Spinal cord (tissue), 10 donors: ENCODE results near the gene PLCXD3. TPM values are rescaled to one million over a fixed set of nuclear protein-coding genes. Genes with fewer than 3 reads are reported as not detected.
A peak's percentile ranks its signal among the peaks of the same experiment; 100 is the strongest.

Experiments used
- DNase-seq, 6 donors: peaks; one replicate each; pipeline versions ENCODE4 v3.0.0 to v3.0.0-alpha.2; 2013 to 2015; ENCODE audit warnings: low spot score in 6 of 6, low read depth in 4 of 6
- H3K27ac ChIP-seq: one replicate; pipeline ENCODE4 v1.5.1; 2013; ENCODE audit warnings: low read depth, low read length, control low read depth
- H3K27me3 ChIP-seq: one replicate; pipeline ENCODE4 v1.6.1; 2013; ENCODE audit warnings: low read length; ENCODE audit not compliant: control insufficient read depth, insufficient read depth
- H3K36me3 ChIP-seq: one replicate; pipeline ENCODE4 v1.6.1; 2013; ENCODE audit warnings: low read length; ENCODE audit not compliant: control insufficient read depth, insufficient read depth
- H3K4me1 ChIP-seq: one replicate; pipeline ENCODE4 v1.6.1; 2013; ENCODE audit warnings: low read length; ENCODE audit not compliant: control insufficient read depth, insufficient read depth
- H3K4me3 ChIP-seq: one replicate; pipeline ENCODE4 v1.5.1; 2013; ENCODE audit warnings: low read depth, low read length, control low read depth
- H3K9me3 ChIP-seq: one replicate; pipeline ENCODE4 v1.6.1; 2013; ENCODE audit warnings: low read length; ENCODE audit not compliant: control insufficient read depth, insufficient read depth
- WGBS: methylation state at CpG from one replicate; pipeline ENCODE4 v1.1.5; 2013; ENCODE audit warnings: missing lambda C conversion rate; ENCODE audit not compliant: insufficient coverage; 5-methylcytosine and 5-hydroxymethylcytosine counted together
- polyA plus RNA-seq, 2 donors: library from polyadenylated mRNA; unstranded; fragments of 120-200 nt; gene quantifications; one replicate each; pipeline ENCODE4 v1.2.1, GENCODE V29; 2013; ENCODE audit not compliant: insufficient read length in 2 of 2
- total RNA-seq, 2 donors: library from RNA; depleted of rRNA in 1 of 2; stranded (reverse); fragments of 120-200 nt in 1 of 2; fragments of >200 nt in 1 of 2; gene quantifications; one replicate each; pipeline versions ENCODE4 v1.2.3 to v1.2.4, GENCODE V29; 2013 to 2014
- donor health status: healthy.

PLCXD3 gene
- total and polyA plus RNA-seq, 4 donors: 4.4 to 25.9 (median 11.7) TPM

- WGBS: 63% methylated on average over 1 of the region's 2 CpGs
- DNase-seq: no peak
- no peak overlapping the region for H3K27ac ChIP-seq
- no peaks in the 10 kb centered on the region for H3K9me3 ChIP-seq
- no peaks in the 10 kb centered on the region for H3K4me1 ChIP-seq
- no peak overlapping the region for H3K4me3 ChIP-seq
- H3K27me3 ChIP-seq: no peaks in the 10 kb centered on the region
- no peaks in the 10 kb centered on the region for H3K36me3 ChIP-seq
Measured at GRCh38 chr5:41371738-41372137, 138.7 kb downstream of the PLCXD3 start.

- Histone ChIP-seq H3K4me3 (no peak overlapping the region), H3K27me3 (no peaks in the 10 kb centered on the region), H3K27ac (no peak overlapping the region), H3K4me1 (no peaks in the 10 kb centered on the region), H3K9me3 (no peaks in the 10 kb centered on the region), H3K36me3 (no peaks in the 10 kb centered on the region)
- WGBS: 80% methylated on average over 1 of the region's 4 CpGs
- DNase-seq: no peak
Measured at GRCh38 chr5:41370482-41370881, 139.9 kb downstream of the PLCXD3 start.

GRCh38 chr5:41369799-41370198, 140.6 kb downstream of the PLCXD3 start:
- H3K27me3 ChIP-seq: no peaks in the 10 kb centered on the region
- H3K9me3 ChIP-seq: no peaks in the 10 kb centered on the region
- H3K4me3 ChIP-seq: no peak overlapping the region
- no peak for DNase-seq
- H3K27ac ChIP-seq: no peak overlapping the region
- WGBS: no CpG with 5 or more reads among the region's 2 CpGs
- H3K36me3 ChIP-seq: no peaks in the 10 kb centered on the region
- no peaks in the 10 kb centered on the region for H3K4me1 ChIP-seq

DNA sequence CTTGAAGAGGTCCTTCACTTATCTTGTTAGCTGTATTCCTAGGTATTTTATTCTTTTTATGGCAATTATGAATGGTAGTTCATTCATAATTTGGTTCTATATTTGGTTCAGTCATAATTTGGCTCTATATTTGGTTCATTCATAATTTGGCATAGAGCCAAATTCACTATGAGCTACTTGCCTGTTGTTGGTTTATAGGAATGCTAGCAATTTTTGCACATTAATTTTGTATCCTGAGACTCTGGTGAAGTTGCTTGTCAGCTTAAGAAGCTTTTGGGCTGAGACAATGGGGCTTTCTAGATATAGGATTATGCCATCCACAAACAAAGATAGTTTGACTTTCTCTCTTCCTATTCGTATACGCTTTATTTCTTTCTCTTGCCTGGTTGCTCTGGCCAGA, 142.2 kb downstream of the PLCXD3 start:
- no peak for DNase-seq
- no peak overlapping the region for H3K4me3 ChIP-seq
- WGBS: no CpG with 5 or more reads among the region's 2 CpGs

DNA sequence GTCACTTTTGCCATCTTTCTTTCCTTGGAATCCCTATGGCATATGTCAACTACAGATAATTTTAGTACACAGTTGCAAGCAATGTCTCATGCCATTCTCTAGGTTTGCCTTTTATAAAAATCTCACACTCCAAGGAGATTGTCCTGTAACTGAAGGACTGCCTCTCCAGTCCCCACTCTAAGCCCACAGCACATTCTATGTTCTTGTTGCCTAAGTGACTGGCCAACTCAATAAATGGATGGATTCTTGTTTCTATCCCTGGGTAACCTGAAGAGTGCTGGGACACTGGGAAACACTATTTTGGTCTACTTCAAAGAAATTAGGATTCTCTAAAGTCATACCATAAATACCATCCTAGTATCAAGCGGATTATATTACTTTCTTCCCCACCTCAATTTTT, 145.0 kb downstream of the PLCXD3 start:
- DNase-seq: peak in 4 of 6 donors; percentile 11 to 62 (median 23)
- Histone ChIP-seq H3K27ac (no peak overlapping the region), H3K4me1 (no peaks in the 10 kb centered on the region), H3K4me3 (no peak overlapping the region), H3K27me3 (no peaks in the 10 kb centered on the region), H3K9me3 (no peaks in the 10 kb centered on the region), H3K36me3 (no peaks in the 10 kb centered on the region)
- no CpG with 5 or more reads among the region's 1 CpG for WGBS

More for the DNA sequence above, 142.2 kb downstream of the PLCXD3 start:
- no peaks in the 10 kb centered on the region for H3K27me3 ChIP-seq
- no peaks in the 10 kb centered on the region for H3K4me1 ChIP-seq
- H3K27ac ChIP-seq: no peak overlapping the region
- no peaks in the 10 kb centered on the region for H3K9me3 ChIP-seq
- H3K36me3 ChIP-seq: no peaks in the 10 kb centered on the region

- H3K9me3 ChIP-seq: no peaks in the 10 kb centered on the region
- H3K27ac ChIP-seq: no peak overlapping the region
- no CpG with 5 or more reads among the region's 1 CpG for WGBS
- no peaks in the 10 kb centered on the region for H3K36me3 ChIP-seq
- H3K4me3 ChIP-seq: no peak overlapping the region
- DNase-seq: peak; percentile 19 to 68 (median 22)
- no peaks in the 10 kb centered on the region for H3K4me1 ChIP-seq
- H3K27me3 ChIP-seq: no peaks in the 10 kb centered on the region
Measured at GRCh38 chr5:41364346-41364745, 146.1 kb downstream of the PLCXD3 start.

GRCh38 chr5:41363343-41363986, 146.9 kb downstream of the PLCXD3 start:
- DNase-seq: peak in 1 of 6 donors; percentile 28
- Histone ChIP-seq H3K9me3 (peaks cover 2% of the 10 kb centered on the region), H3K27me3 (no peaks in the 10 kb centered on the region), H3K27ac (no peak overlapping the region), H3K4me3 (no peak overlapping the region), H3K36me3 (no peaks in the 10 kb centered on the region), H3K4me1 (no peaks in the 10 kb centered on the region)
- WGBS: no CpG with 5 or more reads among the region's 1 CpG

GRCh38 chr5:41356786-41357185, 153.6 kb downstream of the PLCXD3 start:
- 50% methylated on average over 1 of the region's 2 CpGs for whole genome bisulfite sequencing
- Histone ChIP-seq H3K4me3 (no peak overlapping the region), H3K4me1 (no peaks in the 10 kb centered on the region), H3K27ac (no peak overlapping the region), H3K27me3 (no peaks in the 10 kb centered on the region), H3K36me3 (no peaks in the 10 kb centered on the region), H3K9me3 (peaks cover 2% of the 10 kb centered on the region)
- peak in 1 of 6 donors; percentile 16 for DNase-seq

- no peak for DNase-seq
- no peaks in the 10 kb centered on the region for H3K36me3 ChIP-seq
- no peaks in the 10 kb centered on the region for H3K4me1 ChIP-seq
- no peaks in the 10 kb centered on the region for H3K27me3 ChIP-seq
- 74% methylated on average over 4 of the region's 4 CpGs for WGBS
- no peaks in the 10 kb centered on the region for H3K9me3 ChIP-seq
- H3K4me3 ChIP-seq: no peak overlapping the region
- H3K27ac ChIP-seq: no peak overlapping the region
Measured at GRCh38 chr5:41349846-41350245, 160.6 kb downstream of the PLCXD3 start.

GRCh38 chr5:41347569-41347968, 162.8 kb downstream of the PLCXD3 start:
- no peaks in the 10 kb centered on the region for H3K27me3 ChIP-seq
- no peak overlapping the region for H3K4me3 ChIP-seq
- H3K4me1 ChIP-seq: no peaks in the 10 kb centered on the region
- WGBS: 100% methylated on average over 1 of the region's 1 CpG
- DNase-seq: no peak
- H3K36me3 ChIP-seq: no peaks in the 10 kb centered on the region
- H3K9me3 ChIP-seq: no peaks in the 10 kb centered on the region
- H3K27ac ChIP-seq: no peak overlapping the region
